ENCODE data around the gene DDIT3.
A peak's percentile ranks its signal among the peaks of the same experiment; 100 is the strongest.

DDIT3 gene

DNA sequence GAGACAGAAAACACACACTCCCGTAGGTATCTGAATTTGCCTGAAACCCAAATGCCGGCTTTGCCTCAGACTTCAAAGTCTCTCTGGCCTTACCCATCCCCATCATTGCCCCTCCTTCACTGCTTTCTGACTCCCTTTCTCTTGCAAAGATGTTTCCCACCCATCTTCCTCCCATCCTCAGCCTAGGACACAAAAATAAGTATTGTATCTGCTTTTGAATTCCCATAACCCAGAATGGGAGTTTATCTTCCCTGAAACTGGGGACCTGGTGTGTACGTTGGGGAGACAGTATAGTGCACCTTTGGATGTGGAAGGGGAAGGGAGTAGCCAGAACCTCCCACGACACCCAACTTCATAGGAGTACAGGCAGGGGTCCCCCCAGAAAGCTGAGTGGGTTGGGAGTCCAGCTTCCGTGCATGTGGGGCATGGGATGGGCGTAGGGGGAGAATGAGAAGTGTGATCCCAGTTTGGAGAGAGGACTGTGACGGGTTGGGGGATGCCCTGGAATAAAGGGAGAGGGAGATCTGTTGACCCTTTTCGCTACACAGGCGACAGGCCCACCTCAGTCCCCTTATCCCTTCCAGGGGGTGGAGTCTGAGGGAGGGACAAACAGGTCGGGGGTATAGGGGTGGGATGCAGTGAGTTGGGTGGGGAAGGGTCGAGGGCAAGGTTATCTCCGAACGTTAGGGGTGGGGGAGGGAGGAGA is 29.0 kb upstream of the DDIT3 start:
- H3K4me3 ChIP-seq (replicated peaks; ENCODE audit: low read depth, low read length) = peak overlapping the region; percentile 55
- DNase-seq (ENCODE audit: extremely low read depth, insufficient read length) = no peak
- no peaks in the 10 kb centered on the region for H3K27me3 ChIP-seq (replicated peaks; ENCODE audit: control insufficient read depth, insufficient read depth, low read length)
- TF ChIP-seq, protein P1, sequence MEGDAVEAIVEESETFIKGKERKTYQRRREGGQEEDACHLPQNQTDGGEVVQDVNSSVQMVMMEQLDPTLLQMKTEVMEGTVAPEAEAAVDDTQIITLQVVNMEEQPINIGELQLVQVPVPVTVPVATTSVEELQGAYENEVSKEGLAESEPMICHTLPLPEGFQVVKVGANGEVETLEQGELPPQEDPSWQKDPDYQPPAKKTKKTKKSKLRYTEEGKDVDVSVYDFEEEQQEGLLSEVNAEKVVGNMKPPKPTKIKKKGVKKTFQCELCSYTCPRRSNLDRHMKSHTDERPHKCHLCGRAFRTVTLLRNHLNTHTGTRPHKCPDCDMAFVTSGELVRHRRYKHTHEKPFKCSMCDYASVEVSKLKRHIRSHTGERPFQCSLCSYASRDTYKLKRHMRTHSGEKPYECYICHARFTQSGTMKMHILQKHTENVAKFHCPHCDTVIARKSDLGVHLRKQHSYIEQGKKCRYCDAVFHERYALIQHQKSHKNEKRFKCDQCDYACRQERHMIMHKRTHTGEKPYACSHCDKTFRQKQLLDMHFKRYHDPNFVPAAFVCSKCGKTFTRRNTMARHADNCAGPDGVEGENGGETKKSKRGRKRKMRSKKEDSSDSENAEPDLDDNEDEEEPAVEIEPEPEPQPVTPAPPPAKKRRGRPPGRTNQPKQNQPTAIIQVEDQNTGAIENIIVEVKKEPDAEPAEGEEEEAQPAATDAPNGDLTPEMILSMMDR (IDR thresholded peaks at IDR 0.05; ENCODE audit: insufficient read depth, low read length, poor library complexity, severe bottlenecking) = no peak
- H3K36me3 ChIP-seq (ENCODE audit: control insufficient read depth, insufficient read depth, low read length) = peaks cover 3% of the 10 kb centered on the region

DNA sequence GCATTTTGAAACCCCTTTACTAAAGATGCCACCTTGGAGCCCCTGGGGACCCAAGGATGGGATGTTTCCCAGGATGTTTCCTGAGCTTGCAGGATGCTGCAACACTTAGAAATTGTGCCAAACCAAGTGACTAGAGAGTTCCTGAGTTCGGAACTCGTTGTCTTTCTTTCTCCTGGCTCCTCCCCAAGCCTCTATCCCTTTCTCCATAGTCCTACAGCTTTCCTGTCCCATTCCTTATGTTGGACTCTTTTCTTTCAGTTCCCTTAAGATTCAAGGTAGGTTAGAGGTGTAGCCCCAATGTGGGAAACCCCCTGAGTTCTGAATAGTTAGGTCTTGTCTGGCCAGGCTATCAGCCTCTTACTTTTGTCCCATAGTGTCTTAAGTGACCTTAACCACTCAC is 28.2 kb upstream of the DDIT3 start:
- Histone ChIP-seq H3K36me3 (ENCODE audit: control insufficient read depth, insufficient read depth, low read length) (peaks cover 3% of the 10 kb centered on the region), H3K27me3 (replicated peaks; ENCODE audit: control insufficient read depth, insufficient read depth, low read length) (no peaks in the 10 kb centered on the region), H3K4me3 (replicated peaks; ENCODE audit: low read depth, low read length) (no peak overlapping the region)
- TF ChIP-seq, protein P1 (IDR thresholded peaks at IDR 0.05; ENCODE audit: insufficient read depth, low read length, poor library complexity, severe bottlenecking) = no peak
- DNase-seq (ENCODE audit: extremely low read depth, insufficient read length) = no peak

DNA sequence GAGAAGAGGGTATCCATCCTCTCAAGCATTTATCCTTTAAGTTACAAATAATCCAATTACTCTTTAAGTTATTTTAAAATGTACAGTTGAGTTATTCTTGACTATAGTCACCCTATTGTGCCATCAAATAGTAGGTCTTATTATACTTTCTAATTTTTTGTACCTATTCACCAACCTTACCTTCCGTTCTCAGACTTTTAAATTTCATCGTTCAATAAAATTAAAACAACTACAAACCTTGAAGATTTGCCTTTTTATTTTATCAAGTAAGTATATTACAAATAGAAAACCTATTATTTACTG is 27.6 kb upstream of the DDIT3 start:
- Histone ChIP-seq H3K36me3 (ENCODE audit: control insufficient read depth, insufficient read depth, low read length) (peaks cover 3% of the 10 kb centered on the region), H3K27me3 (replicated peaks; ENCODE audit: control insufficient read depth, insufficient read depth, low read length) (no peaks in the 10 kb centered on the region), H3K4me3 (replicated peaks; ENCODE audit: low read depth, low read length) (no peak overlapping the region)
- no peak for DNase-seq (ENCODE audit: extremely low read depth, insufficient read length)
- TF ChIP-seq, protein P1 (IDR thresholded peaks at IDR 0.05; ENCODE audit: insufficient read depth, low read length, poor library complexity, severe bottlenecking) = no peak

DNA sequence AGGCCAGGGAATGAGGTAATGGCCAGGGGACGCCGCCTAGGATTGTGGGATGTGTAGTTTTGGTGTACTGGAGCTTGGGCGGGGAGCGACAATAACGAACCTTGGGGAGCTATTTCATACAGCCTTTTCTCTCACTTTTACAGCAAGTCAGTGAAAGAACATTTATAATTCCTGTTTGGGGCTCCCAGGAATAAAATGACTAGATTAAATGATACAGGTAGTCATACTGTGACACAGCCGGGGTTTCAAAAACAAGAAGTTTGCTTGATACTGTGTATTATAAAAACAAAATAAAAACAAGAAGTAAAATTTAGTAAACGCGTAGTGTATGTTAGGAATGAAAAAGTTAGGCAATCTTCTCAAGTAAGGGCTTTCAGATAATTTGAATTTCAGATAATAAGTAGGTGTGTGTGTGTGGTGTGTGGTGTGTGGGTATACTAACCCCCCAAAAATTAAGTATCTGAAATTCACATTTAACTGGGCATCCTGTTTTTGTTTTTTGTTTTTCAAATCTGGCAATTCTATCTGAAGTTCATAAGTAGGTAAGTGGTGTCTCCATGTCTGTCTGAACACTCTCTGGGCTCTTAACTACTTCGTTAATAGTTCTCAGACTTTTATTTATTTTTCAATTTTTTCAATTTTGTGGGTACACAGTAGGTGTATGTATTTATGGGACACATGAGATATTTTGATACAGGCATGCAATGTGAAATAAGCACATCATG is 27.1 kb upstream of the DDIT3 start:
- H3K4me3 ChIP-seq (replicated peaks; ENCODE audit: low read depth, low read length) = peak overlapping the region; percentile 90
- peaks cover 3% of the 10 kb centered on the region for H3K36me3 ChIP-seq (ENCODE audit: control insufficient read depth, insufficient read depth, low read length)
- no peak for DNase-seq (ENCODE audit: extremely low read depth, insufficient read length)
- no peaks in the 10 kb centered on the region for H3K27me3 ChIP-seq (replicated peaks; ENCODE audit: control insufficient read depth, insufficient read depth, low read length)
- TF ChIP-seq, protein P1 (IDR thresholded peaks at IDR 0.05; ENCODE audit: insufficient read depth, low read length, poor library complexity, severe bottlenecking) = no peak

DNA sequence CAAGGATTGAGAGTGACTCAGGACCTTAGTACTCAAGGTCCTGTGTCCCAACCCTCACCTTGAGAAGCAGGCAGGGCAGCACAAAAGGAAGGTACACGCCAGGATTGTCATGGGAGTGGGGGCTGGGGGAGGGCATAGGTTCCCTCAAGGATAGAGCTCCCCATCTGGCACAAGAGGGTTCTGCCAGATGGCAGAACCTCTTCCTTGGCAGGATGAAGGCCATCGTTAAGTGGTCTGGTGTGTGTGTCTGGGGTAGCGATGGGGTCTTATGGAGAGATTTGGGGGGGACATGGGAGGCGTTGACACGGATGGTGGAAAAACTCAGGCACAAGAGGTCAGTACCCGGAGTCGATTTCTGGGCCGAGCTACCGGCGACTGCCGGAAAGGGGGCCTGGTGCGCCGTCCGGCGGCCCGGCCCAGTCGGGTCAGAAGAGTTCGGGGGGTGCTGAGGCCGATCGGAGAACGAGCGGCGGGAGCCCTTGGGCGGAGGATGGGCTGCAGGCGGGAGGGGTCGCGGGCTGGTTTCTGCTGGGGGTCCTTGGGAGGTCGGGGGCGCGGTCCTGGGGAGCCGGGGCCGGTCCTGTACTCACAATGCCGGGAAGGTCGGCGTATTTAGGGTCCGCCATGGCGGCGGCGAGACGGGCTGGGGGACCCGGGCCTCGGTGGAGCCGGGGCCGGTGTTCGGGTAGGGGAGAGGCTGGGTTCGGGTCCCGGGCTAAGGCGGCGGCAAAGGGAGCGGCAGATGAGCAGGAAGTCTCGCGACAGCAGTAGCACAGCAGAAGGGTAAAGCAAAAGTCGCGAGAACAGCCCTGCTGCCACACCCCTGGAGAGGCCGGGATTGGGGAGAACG is 26.3 kb upstream of the DDIT3 start, which contains the start of gene DCTN2:
Gene DCTN2 (minus strand): TSS at position 755 of the 850 bp plus-strand sequence. CDS start 129 bp downstream, at position 626.
- H3K36me3 ChIP-seq (ENCODE audit: control insufficient read depth, insufficient read depth, low read length) = peaks cover 3% of the 10 kb centered on the region
- TF ChIP-seq, protein P1 (IDR thresholded peaks at IDR 0.05; ENCODE audit: insufficient read depth, low read length, poor library complexity, severe bottlenecking) = peak; percentile 30
- H3K4me3 ChIP-seq (replicated peaks; ENCODE audit: low read depth, low read length) = peak within 1 kb of the TSS; percentile 90
- peak; percentile 88 for DNase-seq (ENCODE audit: extremely low read depth, insufficient read length)
- H3K27me3 ChIP-seq (replicated peaks; ENCODE audit: control insufficient read depth, insufficient read depth, low read length) = no peaks in the 10 kb centered on the region
